GM19397 (cell line): ENCODE results near the gene MCTP2.
"Not testable (repeated sequence)": the region's sequence is repeated elsewhere in the genome, so short reads cannot be mapped to it uniquely, and the experiment has no call there.

Experiments used
- ATAC-seq: cut with Tn5 transposase; IDR thresholded peaks from one replicate; pipeline ENCODE4 v1.9.1; 2021; ENCODE audit warnings: mild to moderate bottlenecking, moderate library complexity; ENCODE audit not compliant: unreplicated experiment

MCTP2 gene

DNA sequence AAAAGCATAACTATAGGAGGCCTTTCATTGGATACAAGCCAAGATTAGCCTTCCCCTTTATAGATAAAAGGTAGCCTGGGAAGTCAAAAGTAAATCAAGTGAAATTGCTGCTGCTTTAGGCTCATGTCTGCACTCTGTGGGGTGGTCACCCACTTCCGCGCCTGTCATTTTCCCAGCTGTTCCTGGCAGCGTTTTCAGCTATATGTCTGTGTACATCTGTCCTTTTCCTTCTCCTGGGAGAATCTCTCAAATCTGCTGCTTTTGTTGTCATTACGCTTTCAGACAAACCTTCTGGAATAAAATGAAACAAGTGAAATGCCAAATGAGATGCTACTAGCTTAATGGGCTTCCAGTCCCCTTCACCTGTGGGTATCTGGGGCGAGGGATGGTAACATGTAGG lies 211.8 kb downstream of the MCTP2 start:
- no peak for ATAC-seq

DNA sequence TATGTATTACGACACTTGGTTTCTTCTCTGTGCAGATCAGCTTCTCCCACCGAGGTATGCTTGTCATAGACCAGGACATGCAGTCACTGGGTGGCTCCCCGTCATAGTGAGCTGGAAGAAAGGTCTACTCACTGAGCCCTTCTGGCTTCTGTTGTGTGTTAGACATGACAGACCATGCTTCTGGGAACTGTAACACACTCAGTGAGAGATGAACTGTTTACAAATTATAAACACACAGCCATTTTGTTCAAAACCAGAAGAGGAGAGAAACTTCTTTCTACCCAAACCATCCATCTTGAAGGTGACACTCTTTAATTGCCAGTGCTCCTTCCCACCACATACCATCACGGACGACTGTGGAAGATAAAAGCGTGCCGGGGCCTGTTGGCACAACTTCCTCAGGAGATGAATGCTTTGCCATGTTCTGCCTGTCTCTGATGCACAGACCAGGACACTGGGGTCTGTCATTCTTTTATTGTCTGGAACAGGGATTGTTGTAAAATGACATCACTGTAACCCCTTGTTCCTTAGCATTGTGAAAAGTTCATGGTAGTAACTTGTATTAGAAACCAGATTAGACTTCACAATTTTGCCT lies 214.3 kb downstream of the MCTP2 start:
- ATAC-seq, result no peak

DNA sequence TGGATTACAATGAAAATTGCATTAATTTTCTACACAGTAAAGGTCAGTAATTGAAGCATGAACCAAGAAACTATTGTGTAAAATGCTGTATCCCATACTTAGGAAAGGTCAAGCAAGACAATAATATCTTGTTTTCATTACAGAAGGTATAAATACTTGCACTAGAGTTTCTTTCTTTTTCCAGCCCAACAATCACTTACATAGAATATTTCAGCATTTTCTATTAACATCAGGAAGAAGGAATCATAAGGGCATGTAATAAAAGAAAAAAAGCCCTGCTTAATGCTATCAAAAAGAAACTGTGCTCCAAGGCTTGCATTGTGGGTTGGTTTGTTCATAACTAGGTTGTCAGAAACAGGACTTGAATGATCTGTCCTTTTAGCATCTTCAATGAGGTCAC lies 215.1 kb downstream of the MCTP2 start:
- ATAC-seq, result no peak

DNA sequence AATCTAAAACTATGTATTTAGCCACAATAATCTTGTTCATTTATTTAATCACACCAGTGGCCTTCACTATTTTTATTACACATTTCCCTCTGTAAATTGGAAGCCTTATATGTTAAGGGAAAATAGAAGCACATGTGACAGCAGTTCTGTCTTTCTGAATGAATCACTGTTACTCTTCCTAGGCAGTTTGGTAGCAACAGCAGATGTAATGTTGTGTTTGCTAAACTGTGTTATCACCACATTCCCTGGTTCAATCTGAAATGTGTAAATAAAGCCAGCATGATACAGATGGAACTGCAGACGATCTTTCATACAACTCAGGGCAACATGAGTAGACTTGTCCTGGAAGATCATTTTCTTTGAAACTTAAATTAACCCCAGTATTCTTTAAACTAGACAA lies 220.1 kb downstream of the MCTP2 start:
- ATAC-seq, result no peak

DNA sequence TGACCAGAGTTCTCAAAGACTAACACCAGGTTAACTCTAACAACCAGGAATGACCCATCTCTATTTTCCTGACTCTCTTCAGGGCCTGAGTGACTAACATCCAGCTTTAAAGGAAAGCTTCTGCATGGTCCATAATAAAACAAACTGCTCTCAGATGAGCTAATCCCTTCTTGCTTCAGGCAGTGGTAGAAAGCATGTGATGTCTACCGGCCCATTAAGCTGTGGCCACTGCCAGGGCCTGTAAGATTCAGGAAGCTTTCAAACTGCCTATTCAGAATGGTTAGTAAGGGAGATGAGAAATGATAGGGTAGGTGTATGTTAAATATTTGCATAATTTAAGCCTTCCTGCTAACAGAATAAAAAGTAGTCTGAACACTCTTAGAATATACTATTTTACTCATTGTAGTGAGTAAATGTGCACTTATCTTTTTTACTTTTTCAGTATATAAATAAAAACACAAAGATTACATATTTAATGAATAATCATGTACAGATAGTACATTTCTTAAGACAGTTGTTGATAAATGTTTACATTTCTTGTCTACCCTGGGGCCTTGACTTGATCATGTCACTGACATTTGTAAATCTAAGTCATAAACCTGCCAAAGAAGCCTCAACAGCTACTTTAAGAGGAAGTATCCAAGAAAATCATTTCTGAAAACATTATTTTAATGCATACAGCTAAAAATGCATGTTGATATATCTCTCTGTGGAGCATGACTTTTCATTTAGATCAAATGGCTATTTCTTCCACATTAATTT lies 222.0 kb downstream of the MCTP2 start:
- no peak for ATAC-seq

DNA sequence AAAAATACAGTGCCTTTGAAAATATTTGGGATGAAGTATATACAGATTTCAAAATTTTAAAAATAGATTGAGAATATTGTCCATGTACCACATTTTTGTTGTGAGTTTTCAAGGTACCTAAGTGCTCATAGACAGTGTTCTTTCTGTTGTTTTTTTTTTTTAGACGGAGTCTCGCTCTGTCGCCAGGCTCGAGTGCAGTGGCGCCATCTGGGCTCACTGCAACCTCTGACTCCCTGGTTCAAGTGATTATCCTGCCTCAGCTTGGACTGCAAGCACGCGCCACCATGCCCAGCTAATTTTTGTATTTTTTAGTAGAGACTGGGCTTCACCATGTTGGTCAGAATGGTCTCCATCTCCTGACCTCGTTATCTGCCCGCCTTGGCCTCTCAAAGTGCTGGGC lies 223.9 kb downstream of the MCTP2 start:
- no peak for ATAC-seq

DNA sequence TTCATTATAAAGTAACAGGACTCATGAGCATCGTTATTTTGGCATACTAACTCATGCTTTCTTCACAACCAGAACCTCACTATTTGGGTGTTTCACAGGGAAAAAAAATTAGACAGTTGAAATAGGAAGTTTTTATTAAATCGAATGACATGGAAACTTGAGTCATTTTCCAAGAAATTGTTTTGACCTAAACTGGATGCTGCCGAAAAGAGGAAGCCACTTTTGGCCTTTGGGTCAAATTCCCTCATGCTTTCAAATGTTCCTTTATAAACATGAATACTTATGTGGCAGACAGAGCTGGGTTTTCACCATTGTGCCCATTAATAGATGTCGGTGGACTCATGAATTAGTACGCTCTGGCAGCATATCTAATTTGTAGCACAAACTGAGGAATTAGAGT lies 224.9 kb downstream of the MCTP2 start:
- no peak for ATAC-seq

DNA sequence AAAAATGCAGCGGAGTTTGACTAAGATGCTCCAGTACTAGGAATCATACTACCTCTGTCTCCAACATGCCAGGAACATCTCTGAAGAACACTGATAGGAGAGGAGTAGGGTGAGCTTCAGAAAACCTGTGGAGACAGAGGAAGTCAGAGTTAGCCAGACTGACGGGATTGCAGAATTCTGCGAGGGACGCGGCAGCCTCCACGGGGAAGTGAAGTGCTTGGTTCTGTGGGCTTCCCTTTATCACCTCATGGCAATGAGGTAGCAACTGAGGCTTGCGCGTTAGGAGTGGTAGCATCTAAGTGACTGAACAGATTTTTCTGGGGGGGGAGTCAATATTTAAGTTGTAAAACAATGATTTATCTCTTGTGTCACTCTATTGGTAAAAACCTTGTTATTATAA lies 226.3 kb downstream of the MCTP2 start:
- ATAC-seq, result no peak

DNA sequence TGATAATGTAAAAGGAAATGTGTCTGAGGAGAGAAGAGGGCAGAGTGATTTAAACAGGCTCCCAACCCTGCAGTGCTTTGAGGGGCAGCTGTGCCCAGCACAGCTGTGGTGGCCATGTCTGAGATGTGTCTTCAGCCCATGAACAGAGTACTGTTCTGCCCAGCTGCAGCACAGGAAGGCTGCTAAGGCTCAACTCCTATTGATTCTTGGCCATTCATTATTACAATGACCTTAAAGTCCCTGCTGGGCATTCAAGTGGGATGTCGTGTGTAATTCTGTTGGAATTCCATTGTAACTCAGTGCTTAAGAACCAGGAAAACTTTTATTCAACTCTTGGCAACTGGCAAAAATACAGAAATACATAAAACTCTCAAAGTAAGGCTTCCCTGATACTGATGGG lies 229.3 kb downstream of the MCTP2 start:
- ATAC-seq, result no peak

DNA sequence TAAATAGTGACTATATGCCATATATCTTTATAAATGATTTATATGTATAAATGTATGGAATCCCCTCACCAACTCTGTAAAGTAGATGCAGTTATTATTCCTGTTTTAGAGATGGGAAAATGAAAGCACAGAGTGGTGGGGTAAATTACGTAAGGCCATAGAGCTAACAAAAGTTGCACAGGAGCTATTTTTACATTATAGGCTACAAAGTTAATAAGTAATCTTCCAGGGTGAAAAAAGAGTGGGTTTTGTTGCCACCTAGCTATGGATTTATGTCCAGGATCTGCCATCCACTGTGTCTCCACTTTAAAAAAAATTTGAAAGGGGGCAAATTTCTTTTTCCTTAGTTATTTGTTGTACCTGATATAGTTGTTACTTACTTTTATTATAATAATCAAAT lies 235.7 kb downstream of the MCTP2 start:
- no peak for ATAC-seq

DNA sequence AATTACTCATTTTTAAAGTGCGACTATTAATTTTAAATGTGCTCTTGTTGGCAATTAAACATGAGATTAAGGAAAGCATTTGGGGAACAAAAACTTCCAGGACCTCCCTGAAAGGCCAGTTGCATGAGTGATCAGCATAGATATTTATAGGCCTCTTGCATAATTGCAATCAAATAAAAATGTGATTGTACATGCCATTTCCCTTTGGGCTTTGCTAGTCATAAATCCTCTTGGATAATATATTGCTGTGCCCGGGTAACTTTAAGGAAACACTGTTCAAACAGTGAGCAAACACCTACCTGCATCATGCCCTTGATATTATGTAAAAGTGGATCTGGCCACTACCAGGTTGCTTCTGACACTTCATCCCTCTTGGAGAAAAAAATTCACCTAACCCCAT lies 239.1 kb downstream of the MCTP2 start:
- ATAC-seq, result no peak

DNA sequence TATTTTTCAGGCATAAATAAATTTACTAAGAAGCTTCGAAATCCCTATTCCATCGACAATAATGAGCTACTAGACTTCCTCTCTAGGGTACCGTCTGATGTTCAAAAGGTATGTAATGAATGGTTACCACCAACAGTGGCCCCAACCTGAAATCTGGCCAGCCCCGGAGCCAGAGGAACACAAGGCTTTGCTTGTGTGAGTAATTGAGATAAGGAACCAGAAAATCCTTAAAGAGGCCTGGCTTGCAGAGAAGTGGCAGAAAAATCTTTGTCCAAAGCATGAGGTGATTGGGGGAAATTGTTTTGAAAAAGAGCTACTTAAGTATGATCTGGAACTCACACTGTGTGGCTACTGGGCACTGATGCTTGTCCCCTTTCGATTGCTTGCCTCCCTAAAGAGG lies 245.3 kb downstream of the MCTP2 start:
- ATAC-seq, result no peak

DNA sequence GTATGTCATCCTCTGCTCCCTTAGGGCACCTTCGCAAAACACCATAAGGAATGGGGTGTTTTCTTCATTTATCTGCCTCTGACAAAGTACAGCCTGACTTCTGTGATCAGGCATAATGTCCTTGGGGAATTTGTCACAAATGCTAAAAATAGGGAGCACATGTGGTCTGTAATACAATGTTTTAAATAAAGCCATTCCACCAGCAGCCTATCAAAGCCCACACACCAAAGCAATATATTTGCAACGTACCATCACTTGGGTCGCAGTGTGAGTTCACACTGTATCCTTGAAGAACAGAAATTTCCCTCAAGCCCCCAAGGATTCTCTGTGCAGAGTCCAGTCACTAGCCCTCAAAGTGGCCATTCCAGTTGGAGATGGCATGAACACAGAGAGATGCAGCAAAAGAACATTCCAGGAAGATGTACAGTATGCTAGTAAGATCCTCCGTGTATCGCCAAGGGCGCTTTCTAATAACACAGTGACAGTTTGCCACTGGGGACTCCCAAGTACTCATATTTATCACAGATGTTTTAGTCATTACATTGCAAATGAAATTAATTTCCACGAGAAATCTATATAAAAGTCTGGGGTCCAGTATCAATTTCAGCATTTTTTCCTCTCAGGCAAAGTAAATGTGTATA lies 246.7 kb downstream of the MCTP2 start:
- ATAC-seq, result no peak

DNA sequence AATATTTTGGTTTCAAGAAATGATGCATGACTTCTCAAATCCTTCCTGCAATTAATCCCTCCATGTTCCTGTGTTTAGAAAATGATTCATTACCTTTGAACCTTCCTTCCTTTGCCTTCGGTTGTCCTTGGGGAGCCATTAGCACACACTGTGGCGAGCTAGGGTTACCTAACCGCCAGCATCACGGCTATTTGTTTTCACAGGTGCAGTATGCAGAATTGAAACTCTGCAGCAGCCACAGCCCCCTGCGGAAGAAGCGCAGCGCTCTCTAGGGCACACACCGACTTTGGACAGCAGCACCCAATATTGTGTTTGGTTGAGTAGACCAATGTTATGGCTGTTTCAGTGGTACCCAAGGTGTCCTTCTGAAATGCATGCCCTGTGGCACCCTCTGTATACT lies 247.4 kb downstream of the MCTP2 start:
- no peak for ATAC-seq

DNA sequence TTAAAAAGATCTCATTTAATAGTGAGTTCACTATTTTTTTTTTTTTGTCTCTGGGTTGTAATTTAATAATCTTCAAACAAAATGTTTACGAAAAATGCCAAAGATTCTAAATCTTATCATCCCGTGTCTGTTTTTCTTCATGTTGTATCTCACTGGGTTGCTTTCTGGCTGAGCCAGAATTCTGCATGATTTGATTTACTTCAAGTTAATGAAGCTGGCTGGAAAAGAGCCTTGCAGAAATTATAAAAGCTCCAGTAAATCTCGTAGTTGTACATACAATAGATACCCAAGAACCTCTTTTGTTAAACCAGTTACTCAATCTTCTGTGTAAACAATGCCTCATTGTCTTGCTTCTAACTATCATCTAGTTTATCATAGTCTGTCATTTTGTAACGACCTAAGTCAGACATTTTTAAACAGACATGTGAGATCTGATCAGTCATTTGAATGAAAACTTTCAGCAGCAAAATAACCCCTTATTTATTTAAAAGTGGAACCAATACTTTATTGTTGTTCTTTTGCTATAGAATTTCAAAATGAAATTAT lies 249.0 kb downstream of the MCTP2 start:
- ATAC-seq, result no peak

DNA sequence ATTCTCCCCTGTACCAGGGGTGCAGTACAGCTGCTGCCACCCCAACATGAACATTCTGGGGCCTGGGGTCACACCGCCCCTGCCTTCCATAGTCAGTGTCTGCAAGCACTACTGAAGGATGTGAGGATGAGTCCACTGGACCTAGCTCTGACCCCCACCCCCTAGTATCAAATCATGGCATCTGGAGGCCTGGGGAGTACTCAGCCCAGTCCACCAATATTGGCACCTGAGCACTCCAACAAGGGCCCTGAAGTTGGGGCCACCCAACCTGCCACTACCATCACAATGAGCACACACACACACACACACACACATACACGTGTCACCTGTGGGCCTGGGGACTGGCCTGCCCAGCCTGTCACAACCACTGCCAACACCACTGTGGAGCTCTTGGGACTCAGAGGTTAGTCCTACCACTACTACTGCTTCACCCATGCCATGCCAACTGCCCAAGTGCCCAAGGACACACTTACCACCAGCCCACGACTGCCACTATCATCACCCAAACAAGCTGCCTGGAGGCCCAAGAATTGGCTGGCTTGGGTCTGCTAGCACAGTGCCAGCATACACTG lies 253.9 kb downstream of the MCTP2 start:
- no peak for ATAC-seq

DNA sequence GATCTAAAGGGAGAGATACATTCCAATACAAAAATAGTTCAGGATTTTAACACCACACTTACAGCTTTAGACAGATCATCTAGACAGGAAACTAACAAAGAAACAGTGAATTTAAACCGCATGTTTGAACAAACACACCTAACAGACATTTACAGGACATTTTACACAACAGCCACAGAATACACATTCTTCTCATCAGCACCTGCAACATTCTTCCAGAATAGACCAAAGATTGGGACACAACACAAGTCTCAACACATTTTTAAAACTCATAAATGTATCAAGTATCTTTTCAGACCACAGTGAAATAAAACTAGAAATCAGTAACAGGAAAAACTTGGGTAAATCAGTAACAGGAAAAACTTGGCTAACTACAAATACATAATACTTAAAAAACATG lies 256.3 kb downstream of the MCTP2 start:
- ATAC-seq, result no peak

DNA sequence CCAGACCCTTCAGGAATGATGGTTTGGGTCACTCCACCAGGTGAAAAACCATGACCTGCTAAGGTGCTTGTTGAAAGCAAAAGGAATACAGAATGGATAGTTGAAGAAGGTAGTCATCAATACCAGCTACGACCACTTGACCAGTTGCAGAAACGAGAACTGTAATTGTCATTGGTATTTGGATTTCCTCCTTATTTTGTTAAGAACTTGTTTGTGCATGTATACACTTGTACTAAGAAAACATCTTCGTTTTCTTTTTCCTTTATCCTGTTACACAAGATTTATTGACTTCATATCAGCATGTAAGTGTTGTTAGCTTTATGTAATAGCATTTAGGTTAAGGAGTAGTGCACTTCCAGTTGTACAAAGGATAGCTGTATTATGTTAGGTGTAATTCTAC lies 261.8 kb downstream of the MCTP2 start:
- ATAC-seq, result no peak

DNA sequence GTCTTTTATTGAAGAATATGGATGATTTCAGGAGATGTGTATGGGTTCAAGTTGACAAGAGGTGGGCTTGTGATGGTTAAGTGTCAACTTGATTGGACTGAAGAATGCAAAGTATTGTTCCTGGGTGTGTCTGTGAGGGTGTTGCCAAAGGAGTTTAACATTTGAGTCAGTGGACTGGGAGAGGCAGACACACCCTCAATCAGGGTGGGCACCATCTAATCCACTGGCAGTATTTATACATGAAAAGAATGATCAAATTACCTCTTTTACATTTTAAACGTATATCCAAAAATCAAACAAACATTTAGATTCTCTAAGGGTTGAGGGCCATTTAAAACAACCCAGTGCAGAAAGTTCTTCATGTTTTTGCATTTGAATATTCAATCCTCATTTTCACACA lies 262.2 kb downstream of the MCTP2 start:
- not testable (repeated sequence) for ATAC-seq

DNA sequence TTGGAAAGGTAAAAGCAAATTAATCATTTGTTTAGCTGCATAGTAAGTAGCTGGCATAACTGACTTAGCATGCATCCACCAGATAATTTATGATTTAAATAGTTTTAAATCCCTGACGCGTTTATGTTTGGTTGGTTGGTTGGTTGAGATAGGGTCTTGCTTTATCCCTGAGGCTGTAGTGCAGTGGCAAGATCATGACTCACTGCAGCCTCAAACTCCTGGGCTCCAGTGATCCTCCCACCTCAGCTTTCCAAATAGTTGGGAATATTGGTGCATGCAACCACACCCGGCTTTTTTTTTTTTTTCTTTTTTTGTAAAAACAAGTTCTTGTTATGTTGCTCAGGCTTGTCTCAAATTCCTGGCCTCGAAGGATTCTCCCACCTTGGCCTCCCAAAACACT lies 263.4 kb downstream of the MCTP2 start:
- no peak for ATAC-seq

DNA sequence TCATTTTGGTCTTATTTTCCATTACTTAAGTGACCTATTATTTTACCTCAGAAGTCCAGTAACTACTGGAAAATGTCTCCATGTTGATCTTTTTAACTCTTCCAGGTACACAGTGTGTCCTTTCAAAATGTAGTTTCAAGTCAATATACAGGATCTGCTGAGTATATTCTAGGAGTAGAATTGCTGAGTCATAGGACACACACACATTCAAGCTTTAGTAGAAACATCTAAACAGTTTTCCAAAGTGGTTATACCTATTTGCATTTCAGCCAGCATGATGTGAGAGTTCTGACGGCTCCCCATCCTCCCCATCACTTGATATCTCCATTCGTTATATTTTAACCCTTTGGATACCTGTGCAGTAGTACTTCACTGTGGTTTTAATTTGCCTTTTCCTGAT lies 271.9 kb downstream of the MCTP2 start:
- ATAC-seq, result no peak

DNA sequence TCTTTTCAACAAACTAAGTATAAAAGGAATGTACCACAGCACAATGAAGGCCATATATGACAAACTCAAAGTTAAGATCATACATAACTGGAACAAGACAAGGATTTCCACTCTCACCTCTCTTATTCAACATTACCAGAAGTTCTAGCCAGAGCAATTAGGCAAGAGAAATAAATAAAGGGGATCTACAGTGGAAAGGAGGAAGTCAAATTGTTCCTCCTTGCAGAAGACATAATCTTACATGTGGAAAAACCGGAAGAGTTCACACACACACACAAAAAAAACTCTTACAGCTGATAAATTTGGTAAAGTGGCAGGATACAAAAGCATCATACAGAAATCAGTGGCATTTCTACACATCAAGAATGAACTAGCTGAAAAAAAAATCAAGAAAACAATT lies 277.9 kb downstream of the MCTP2 start:
- ATAC-seq, result no peak
